PFSK-1 (cell line): ENCODE results near the gene GUCY1A2.

ENCODE experiments used
- POLR2AphosphoS5 ChIP-seq: IDR thresholded peaks from 2 replicates; pipeline ENCODE4 v1.6.1; 2012; ENCODE audit warnings: low read depth, mild to moderate bottlenecking, control low read depth, low read length, moderate library complexity
- REST ChIP-seq, 2 experiments: IDR thresholded peaks; 2 replicates each; pipeline versions ENCODE4 v1.6.1 to v1.8.0; 2011 to 2012; ENCODE audit warnings: low read depth in 2 of 2, low read length in 2 of 2, control low read depth in 1 of 2, inconsistent platforms in 1 of 2, mild to moderate bottlenecking in 1 of 2, moderate library complexity in 1 of 2; ENCODE audit not compliant: insufficient read depth in 1 of 2
- SIN3A ChIP-seq: IDR thresholded peaks from 2 replicates; pipeline ENCODE4 v1.6.1; 2012; ENCODE audit warnings: mild to moderate bottlenecking, low read length, moderate library complexity, borderline replicate concordance; ENCODE audit not compliant: insufficient read depth
- TAF1 ChIP-seq: IDR thresholded peaks from 2 replicates; pipeline ENCODE4 v1.6.1; 2012; ENCODE audit warnings: low read length, control low read depth, borderline replicate concordance; ENCODE audit not compliant: insufficient read depth

DNA sequence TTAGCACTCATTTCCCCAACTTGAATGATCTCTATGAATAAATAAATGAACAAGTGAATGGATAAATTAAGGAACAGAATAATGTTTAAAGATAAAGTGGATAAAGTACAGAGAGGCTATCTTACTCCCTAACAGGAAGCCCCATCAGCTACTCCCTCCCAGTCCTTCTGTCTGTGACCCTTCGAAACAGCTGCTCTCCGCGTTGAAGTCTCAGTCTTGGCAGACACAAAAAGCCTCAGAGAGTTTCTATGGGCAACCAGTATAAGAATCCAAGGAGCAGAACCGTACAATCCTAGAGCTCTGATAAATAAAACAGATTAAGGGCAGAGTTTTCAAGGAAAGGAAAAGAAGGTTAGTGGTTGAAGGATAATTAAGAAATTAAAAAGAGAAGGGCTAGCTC lies 35.0 kb downstream of the GUCY1A2 start:
- TF ChIP-seq POLR2AphosphoS5 (no peak), SIN3A (no peak), REST (IDR thresholded peaks at IDR 0.05; ENCODE audit: insufficient read depth in 1 of 2, low read depth in 2 of 2, low read length in 2 of 2) (no peak), TAF1 (no peak)
